Retinal pigment epithelial cell (primary cell): Measurements from ENCODE around the gene DGKI.

ENCODE experiments used
- DNase-seq: peaks from one replicate; pipeline ENCODE4 v3.0.0-alpha.2; 2010; ENCODE audit warnings: low read depth
- H3K4me3 ChIP-seq: 2 replicates; pipeline ENCODE4 v1.5.1; 2011; ENCODE audit warnings: mild to moderate bottlenecking, low read length, control low read depth, moderate library complexity
- CTCF ChIP-seq: conservative IDR thresholded peaks from 2 replicates; pipeline ENCODE4 v1.5.1; 2011; ENCODE audit warnings: low read depth, low read length, control low read depth, inconsistent platforms

Gene DGKI

GRCh38 chr7:137399827-137400823 lies 446.6 kb downstream of the DGKI start:
- H3K4me3 ChIP-seq = no peak overlapping the region
- DNase-seq = peak; percentile 48
- no peak for TF ChIP-seq CTCF

DNA sequence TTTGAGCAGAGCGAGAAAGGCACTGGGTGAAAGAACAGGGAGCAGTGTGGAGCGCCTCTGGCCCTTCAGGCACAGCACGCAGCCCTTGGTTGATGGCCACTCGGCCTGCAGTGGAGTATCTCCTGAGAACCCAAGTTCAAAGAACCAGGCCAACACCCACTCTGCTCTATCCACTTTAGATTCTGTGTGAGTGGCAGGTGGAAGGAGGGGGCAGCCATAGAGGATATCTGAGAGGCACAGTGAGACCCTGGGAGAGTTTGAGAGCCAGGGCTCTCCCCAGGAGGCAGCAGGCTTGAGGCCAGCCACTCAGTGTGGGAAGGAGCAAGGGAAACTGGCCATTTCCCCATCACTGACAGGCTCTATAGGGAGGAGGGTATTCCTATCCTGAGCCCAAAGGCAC lies 450.7 kb downstream of the DGKI start:
- TF ChIP-seq CTCF = no peak
- H3K4me3 ChIP-seq = no peak overlapping the region
- DNase-seq = no peak

GRCh38 chr7:137395420-137395819 lies 451.4 kb downstream of the DGKI start:
- DNase-seq = no peak
- H3K4me3 ChIP-seq = no peak overlapping the region
- no peak for TF ChIP-seq CTCF

DNA sequence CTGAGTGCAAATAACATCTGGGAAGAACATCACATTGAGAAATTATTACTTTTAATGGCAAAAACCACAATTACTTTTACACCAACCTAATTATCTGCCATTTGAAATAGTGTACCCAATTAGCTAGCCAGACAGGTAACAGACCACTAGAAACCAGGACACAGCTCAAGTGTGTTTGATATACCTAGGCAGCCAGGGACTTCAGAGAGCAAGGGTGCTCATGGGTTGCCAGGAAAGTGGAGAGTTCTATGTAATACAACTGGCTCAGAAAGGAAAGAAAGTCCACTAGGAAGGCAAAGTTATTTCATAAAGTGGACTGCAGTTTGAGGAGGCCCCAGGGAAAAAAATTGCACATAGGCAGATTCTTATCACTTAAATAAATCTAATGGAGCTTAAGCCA lies 453.2 kb downstream of the DGKI start:
- no peak for DNase-seq
- no peak overlapping the region for H3K4me3 ChIP-seq
- no peak for TF ChIP-seq CTCF

DNA sequence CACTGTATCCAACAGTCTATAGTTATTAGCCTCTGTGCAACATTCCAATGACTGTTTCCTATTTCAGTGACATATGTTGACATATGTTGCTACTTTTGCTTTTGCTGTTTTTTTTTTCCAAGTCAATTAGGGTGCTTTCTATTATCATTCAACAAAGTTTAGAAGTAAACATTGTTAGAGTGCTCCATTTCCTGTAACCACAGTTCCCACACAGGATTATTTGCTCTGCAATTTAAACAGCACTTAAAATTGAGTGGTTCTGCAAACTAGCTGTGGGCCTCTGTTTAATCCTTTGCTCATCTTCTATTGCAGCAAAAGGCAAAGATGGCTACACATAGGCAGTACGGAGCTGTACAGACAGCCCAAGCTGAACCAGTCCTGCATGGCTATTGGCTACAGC lies 456.7 kb downstream of the DGKI start:
- no peak for DNase-seq
- TF ChIP-seq CTCF = no peak
- no peak overlapping the region for H3K4me3 ChIP-seq

GRCh38 chr7:137388916-137389315 lies 457.9 kb downstream of the DGKI start:
- H3K4me3 ChIP-seq = no peak overlapping the region
- no peak for DNase-seq
- no peak for TF ChIP-seq CTCF

- H3K4me3 ChIP-seq = no peak overlapping the region
- no peak for TF ChIP-seq CTCF
- no peak for DNase-seq
Measured at GRCh38 chr7:137386966-137387365, 459.8 kb downstream of the DGKI start.
